Breast epithelium (tissue), 3 donors: ENCODE measurements around the gene HTT.

Experiments used
- CTCF ChIP-seq, 3 donors: fragments of 450-650 bp; IDR thresholded peaks; one replicate each; pipeline ENCODE4 v1.5.1; 2016 to 2017; ENCODE audit warnings: antibody characterized with exemption in 3 of 3, mild to moderate bottlenecking in 3 of 3, moderate library complexity in 3 of 3
- POLR2A ChIP-seq: fragments of 450-650 bp; IDR thresholded peaks from one replicate; pipeline ENCODE4 v1.6.1; 2016; ENCODE audit warnings: antibody characterized with exemption, mild to moderate bottlenecking, moderate library complexity

- TF ChIP-seq CTCF (IDR thresholded peaks at IDR 0.05) (no peak), POLR2A (no peak)
Observed at GRCh38 chr4:3240936-3241522, 166.5 kb downstream of the HTT start.
